Astrocyte of the cerebellum (primary cell): ENCODE data around the gene FAM193B.
A peak's percentile ranks its signal among the peaks of the same experiment; 100 is the strongest.
"Not testable (repeated sequence)": the region's sequence is repeated elsewhere in the genome, so short reads cannot be mapped to it uniquely, and the experiment has no call there.

ENCODE experiments used
- DNase-seq: peaks from one replicate; pipeline ENCODE4 v3.0.0-alpha.2; 2011; ENCODE audit warnings: low read depth
- H3K4me3 ChIP-seq: 2 replicates; pipeline ENCODE4 v1.5.1; 2011; ENCODE audit warnings: mild to moderate bottlenecking, low read depth, low read length, moderate library complexity
- in situ Hi-C: cut with HindIII; loops from 2 replicates; pipeline ENCODE4 v1.10.0; 2017; ENCODE audit warnings: low sequenced_read_pairs
- TF ChIP-seq, protein P1 (sequence below): IDR thresholded peaks from 2 replicates; pipeline ENCODE4 v1.5.1; 2012; ENCODE audit warnings: low read length, low read depth, moderate library complexity, mild to moderate bottlenecking; ENCODE audit errors: missing control alignments

The FAM193B gene

DNA sequence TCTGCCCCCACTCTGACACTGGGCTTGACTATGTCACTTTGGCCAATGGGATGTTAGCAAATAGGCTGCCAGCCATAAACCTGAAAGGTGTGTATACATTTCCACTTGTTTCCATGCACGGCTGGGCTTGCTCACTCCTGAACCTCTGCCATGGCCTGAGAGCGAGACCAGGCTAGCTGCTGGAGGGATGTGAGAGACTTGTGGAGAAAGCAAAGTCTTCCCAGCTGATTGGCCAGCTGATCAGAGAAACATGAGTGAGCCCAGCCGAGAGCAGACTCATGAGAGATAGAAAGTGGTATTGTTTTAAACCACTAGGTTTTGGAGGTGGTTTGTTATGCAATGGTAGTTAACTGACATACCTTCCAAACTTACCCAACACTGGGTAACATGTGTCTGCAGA lies 13.9 kb downstream of the FAM193B start:
- TF ChIP-seq, protein P1, sequence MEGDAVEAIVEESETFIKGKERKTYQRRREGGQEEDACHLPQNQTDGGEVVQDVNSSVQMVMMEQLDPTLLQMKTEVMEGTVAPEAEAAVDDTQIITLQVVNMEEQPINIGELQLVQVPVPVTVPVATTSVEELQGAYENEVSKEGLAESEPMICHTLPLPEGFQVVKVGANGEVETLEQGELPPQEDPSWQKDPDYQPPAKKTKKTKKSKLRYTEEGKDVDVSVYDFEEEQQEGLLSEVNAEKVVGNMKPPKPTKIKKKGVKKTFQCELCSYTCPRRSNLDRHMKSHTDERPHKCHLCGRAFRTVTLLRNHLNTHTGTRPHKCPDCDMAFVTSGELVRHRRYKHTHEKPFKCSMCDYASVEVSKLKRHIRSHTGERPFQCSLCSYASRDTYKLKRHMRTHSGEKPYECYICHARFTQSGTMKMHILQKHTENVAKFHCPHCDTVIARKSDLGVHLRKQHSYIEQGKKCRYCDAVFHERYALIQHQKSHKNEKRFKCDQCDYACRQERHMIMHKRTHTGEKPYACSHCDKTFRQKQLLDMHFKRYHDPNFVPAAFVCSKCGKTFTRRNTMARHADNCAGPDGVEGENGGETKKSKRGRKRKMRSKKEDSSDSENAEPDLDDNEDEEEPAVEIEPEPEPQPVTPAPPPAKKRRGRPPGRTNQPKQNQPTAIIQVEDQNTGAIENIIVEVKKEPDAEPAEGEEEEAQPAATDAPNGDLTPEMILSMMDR: no peak
- no peak overlapping the region for H3K4me3 ChIP-seq
- DNase-seq: no peak
- in situ Hi-C loops: no loop called here

DNA sequence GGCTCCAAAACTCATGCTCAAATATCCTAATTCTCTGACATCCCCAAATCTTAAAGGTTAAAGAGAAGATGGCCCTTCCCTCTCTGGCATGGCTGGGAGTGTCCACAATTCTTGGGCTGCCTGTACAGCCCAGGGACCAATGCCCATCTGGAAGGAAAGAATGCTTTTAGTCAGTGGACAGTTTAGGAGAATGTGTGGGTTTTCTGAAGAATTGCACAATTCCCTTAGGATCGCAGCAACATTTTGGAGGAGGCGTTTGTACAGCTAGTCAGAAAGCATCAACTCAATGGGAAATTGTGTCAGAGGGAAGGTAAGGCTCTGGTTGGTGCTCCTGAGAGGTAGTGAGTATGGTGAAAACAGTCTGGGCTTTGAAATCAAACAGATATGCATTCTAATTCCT lies 15.0 kb downstream of the FAM193B start:
- DNase-seq: no peak
- TF ChIP-seq, protein P1: no peak
- in situ Hi-C loops: no loop called here
- no peak overlapping the region for H3K4me3 ChIP-seq

DNA sequence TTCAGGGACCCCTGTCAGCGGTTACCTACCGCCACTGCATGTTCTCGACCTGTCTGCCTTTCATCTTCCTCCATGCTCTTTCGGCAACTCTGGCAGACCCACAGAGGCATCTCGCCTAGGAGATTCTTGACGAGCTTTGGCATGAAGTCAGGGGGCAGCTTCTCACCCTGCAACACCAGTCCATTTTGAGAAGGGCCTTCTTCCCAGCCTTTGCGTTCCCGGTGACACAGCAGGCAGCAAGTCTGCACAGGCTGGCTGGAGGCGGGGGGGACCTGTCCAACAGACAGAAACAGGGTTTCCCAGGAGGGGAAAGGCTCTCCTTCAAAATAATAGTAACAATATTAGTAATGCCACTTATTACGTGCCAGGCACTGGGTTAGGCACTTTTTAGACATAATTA lies 15.5 kb downstream of the FAM193B start:
- H3K4me3 ChIP-seq: no peak overlapping the region
- TF ChIP-seq, protein P1: no peak
- DNase-seq: no peak
- in situ Hi-C loops: no loop called here

DNA sequence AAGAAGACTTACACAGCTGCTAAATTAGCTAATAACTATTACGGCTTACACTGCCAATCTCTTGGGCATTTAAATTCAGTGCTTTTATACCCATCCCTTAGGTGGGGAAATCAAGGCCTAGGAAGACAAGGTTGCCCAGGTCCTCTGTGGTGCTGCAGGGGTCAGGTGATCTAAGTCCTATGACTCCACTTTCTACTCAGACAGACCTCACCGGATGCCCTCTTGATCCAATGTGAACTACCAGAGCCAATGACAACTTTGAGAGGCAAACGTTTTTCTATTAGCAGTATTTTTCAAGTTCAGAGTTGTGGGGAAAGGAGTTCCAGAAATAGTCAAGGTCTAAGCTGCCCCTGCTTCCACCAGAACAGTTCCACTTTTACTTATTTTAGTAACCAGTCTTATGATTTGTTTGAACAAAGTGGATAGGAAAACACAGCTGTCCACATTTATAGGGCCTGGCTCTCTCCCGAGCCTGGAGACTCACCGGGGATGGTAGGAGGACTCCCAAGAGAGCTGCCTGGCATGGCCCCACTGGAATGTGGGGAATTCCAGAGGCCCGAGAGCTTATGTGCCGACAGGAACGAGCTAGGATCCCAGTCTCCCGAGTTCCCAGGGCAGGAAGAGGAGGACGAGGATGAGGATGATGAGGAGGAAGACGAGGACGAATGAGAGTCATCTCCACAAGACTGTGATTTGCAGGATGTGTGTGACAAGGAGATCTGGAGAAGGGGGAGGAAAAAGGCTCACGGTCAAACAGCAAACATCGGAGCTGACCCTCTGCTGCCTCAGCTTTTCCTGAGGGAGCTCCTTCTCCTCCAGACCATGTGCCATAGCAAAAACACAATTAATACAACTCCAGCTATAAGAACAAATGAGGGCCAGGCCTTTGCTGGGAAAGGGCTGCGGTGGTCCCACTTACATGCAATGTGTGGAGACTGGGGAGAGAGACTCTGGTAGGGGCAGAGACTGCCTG lies 16.7 kb downstream of the FAM193B start:
- TF ChIP-seq, protein P1: no peak
- in situ Hi-C loops: no loop called here
- no peak overlapping the region for H3K4me3 ChIP-seq
- peak; percentile 11 for DNase-seq

DNA sequence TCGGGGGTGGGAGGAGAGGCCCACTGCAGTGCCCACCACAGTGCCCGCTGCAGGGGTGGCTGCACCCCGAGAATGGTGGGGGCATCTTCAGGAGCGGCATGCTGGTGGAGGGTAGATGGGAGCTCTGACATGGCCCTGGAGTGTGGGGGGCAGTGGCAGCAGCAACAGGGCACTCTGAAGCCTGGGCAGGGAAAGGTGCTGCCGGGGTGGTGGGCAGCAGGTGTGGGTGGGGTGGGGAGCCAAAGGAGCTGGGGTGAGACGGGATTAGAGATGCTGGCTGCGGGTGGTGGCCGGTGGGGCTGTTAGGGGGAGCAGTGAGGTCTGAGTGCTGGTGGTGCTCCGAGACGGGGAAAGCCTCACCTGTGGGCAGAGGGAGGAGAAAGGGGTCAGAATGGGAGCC lies 18.0 kb downstream of the FAM193B start:
- in situ Hi-C loops: no loop called here
- no peak for DNase-seq
- H3K4me3 ChIP-seq: no peak overlapping the region
- TF ChIP-seq, protein P1: no peak

DNA sequence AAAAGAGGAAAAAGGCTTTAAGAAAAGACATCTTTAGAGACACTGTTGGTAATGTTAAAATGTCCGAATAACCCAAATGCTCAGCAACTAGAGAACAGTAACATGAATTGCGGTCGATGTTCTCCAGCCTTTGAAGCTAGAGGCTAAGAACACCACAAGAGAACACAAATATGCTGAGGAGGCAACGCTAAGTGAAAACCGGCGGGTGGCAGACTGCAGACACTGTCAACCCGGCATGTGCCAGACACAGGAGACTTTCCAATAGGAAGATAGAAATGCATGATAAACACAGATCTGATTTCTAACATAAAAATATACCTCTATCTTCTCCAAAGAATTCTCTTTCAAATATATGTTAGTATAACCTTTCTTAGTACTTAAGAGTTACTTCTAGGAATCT lies 19.2 kb downstream of the FAM193B start:
- DNase-seq: no peak
- in situ Hi-C loops: no loop called here
- H3K4me3 ChIP-seq: no peak overlapping the region
- TF ChIP-seq, protein P1: no peak

DNA sequence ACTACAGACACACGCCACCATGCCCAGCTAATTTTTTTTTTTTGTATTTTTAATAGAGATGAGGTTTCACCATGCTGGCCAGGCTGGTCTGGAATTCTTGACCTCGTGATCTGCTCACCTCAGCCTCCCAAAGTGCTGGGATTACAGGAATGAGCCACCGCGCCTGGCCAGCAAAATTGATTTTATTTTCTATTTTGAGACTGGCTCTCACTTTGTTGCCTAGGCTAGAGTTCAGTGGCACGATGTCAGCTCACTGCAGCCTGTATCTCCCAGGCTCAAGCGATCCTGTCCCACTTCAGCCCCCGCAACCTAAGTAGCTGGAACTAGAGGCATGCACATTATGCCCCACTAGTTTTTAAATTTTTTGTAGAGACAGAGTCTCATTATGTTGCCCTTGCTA lies 19.9 kb downstream of the FAM193B start:
- H3K4me3 ChIP-seq, DNase-seq, in situ Hi-C loops: not testable (repeated sequence)
